Measurements from ENCODE around the gene DYNC2H1. TPM values are rescaled to one million over a fixed set of nuclear protein-coding genes. Genes with fewer than 3 reads are reported as not detected.
A peak's percentile ranks its signal among the peaks of the same experiment; 100 is the strongest.

The DYNC2H1 gene
- 20.6 and 25.3 TPM in 2 replicates for polyA plus RNA-seq (2011; rRNA removed)
- polyA minus RNA-seq (2011; rRNA and poly(A)+ RNA removed), result 26.0 and 41.8 TPM in 2 replicates

GRCh38 chr11:103108933-103109817 is at the start of gene DYNC2H1:
TSS of gene DYNC2H1 (plus strand) at chr11:103109426. CDS start at chr11:103109575, 149 bp downstream.
- peak; percentile 86 for DNase-seq (ENCODE audit: low read depth, low spot score)
- H3K9me3 ChIP-seq (ENCODE audit: control insufficient read depth, insufficient read depth, low read length), result no peaks in the 10 kb centered on the region
- peak within 1 kb of the TSS; percentile 86 for H3K4me3 ChIP-seq (ENCODE audit: low read depth, low read length)
- ChIA-PET CTCF (interaction anchor here (0.6 to 2.0 kb wide), 26 partner anchors 9 to 492 kb away, joined by 3 to 22 read pairs (median 4); partner anchors contain the start of gene DCUN1D5), POLR2A (interaction anchor here (0.6 to 1.6 kb wide), 2 partner anchors 18 to 349 kb away, joined by 5 to 28 read pairs; partner anchors contain the start of gene DCUN1D5)
- no peaks in the 10 kb centered on the region for H3K27me3 ChIP-seq (ENCODE audit: control insufficient read depth, insufficient read depth, low read length)
- TF ChIP-seq, protein P1, sequence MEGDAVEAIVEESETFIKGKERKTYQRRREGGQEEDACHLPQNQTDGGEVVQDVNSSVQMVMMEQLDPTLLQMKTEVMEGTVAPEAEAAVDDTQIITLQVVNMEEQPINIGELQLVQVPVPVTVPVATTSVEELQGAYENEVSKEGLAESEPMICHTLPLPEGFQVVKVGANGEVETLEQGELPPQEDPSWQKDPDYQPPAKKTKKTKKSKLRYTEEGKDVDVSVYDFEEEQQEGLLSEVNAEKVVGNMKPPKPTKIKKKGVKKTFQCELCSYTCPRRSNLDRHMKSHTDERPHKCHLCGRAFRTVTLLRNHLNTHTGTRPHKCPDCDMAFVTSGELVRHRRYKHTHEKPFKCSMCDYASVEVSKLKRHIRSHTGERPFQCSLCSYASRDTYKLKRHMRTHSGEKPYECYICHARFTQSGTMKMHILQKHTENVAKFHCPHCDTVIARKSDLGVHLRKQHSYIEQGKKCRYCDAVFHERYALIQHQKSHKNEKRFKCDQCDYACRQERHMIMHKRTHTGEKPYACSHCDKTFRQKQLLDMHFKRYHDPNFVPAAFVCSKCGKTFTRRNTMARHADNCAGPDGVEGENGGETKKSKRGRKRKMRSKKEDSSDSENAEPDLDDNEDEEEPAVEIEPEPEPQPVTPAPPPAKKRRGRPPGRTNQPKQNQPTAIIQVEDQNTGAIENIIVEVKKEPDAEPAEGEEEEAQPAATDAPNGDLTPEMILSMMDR (IDR thresholded peaks at IDR 0.05; ENCODE audit: low read depth, low read length), result peak; percentile 57
- H3K27ac ChIP-seq (ENCODE audit: low read depth, low read length), result peak within 1 kb of the TSS; percentile 81

DNA sequence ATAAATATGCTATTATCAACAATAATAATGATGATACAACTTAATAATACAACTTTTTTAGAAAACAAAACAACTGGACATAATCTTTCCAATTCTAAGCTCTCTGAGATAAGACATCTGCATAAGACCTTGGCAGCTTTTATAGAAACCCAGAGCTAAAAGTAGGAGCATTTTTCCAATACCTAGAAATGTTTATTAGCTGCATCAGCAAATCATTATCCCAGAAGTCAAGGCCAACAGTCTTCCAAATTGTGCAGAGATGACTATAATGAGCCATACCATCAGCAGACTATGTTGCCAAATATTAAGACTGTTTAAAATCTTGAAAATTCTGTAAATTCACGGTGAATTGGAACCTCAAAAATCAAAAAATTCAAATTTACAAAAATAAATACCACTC is 47.6 kb upstream of the DYNC2H1 start:
- H3K4me3 ChIP-seq (ENCODE audit: low read depth, low read length), result no peak overlapping the region
- ChIA-PET POLR2A (no interaction called here), CTCF (interaction anchor here (1.3 to 1.6 kb wide), 3 partner anchors 9 to 147 kb away, joined by 3 to 7 read pairs (median 4); no protein-coding TSS in a partner anchor)
- no peak overlapping the region for H3K27ac ChIP-seq (ENCODE audit: low read depth, low read length)
- H3K9me3 ChIP-seq (ENCODE audit: control insufficient read depth, insufficient read depth, low read length), result no peaks in the 10 kb centered on the region
- H3K27me3 ChIP-seq (ENCODE audit: control insufficient read depth, insufficient read depth, low read length), result no peaks in the 10 kb centered on the region
- no peak for DNase-seq (ENCODE audit: low read depth, low spot score)
- TF ChIP-seq, protein P1 (IDR thresholded peaks at IDR 0.05; ENCODE audit: low read depth, low read length), result no peak

GRCh38 chr11:103067118-103067517 is 42.1 kb upstream of the DYNC2H1 start:
- no peak for DNase-seq (ENCODE audit: low read depth, low spot score)
- no peaks in the 10 kb centered on the region for H3K27me3 ChIP-seq (ENCODE audit: control insufficient read depth, insufficient read depth, low read length)
- POLR2A ChIA-PET, result no interaction called here
- CTCF ChIA-PET, result no interaction called here
- H3K9me3 ChIP-seq (ENCODE audit: control insufficient read depth, insufficient read depth, low read length), result no peaks in the 10 kb centered on the region
- H3K4me3 ChIP-seq (ENCODE audit: low read depth, low read length), result no peak overlapping the region
- TF ChIP-seq, protein P1 (IDR thresholded peaks at IDR 0.05; ENCODE audit: low read depth, low read length), result no peak
- no peak overlapping the region for H3K27ac ChIP-seq (ENCODE audit: low read depth, low read length)

DNA sequence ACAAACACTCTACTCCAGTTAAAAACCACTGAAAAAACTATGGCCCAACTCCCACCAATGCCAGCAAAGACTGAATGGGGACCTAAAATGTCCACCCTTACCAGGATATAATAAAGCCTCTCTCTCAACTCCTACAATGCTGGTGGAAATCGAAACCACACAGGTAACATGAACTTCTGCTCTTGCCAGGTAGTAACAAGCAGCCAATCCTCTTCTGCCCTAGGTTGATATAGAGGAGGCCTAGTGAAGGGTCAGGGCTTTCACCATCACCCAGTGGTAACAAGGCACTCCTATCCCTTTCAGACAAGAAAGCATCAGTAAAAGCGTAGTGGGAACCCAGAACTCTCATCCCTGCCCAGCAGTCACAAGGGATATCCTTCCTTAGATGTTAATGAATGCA is 39.9 kb upstream of the DYNC2H1 start:
- H3K27ac ChIP-seq (ENCODE audit: low read depth, low read length), result no peak overlapping the region
- H3K9me3 ChIP-seq (ENCODE audit: control insufficient read depth, insufficient read depth, low read length), result no peaks in the 10 kb centered on the region
- no peaks in the 10 kb centered on the region for H3K27me3 ChIP-seq (ENCODE audit: control insufficient read depth, insufficient read depth, low read length)
- TF ChIP-seq, protein P1 (IDR thresholded peaks at IDR 0.05; ENCODE audit: low read depth, low read length), result no peak
- ChIA-PET CTCF (interaction anchor here (0.6 kb wide), 1 partner anchor 102 kb away, joined by 4 read pairs; no protein-coding TSS in a partner anchor), POLR2A (no interaction called here)
- no peak for DNase-seq (ENCODE audit: low read depth, low spot score)
- H3K4me3 ChIP-seq (ENCODE audit: low read depth, low read length), result no peak overlapping the region

DNA sequence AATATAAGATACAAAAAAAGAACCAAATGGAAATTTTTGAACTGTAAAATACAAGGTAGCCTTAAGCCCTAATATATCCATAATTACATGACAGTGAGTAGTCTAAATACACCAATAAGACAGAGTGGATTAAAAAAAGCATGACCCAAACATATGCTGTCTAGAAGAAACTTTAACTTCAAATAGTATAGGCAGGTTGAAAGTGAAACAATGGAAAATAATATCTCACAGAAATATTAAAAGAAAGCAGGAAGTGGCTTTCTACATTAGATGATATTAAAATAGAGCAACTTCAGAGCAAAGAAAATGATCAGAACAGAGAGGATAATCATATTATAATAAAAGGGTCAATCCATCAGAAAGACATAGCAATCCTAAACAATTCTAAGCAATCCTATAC is 39.1 kb upstream of the DYNC2H1 start:
- POLR2A ChIA-PET, result no interaction called here
- Histone ChIP-seq H3K27me3 (ENCODE audit: control insufficient read depth, insufficient read depth, low read length) (no peaks in the 10 kb centered on the region), H3K27ac (ENCODE audit: low read depth, low read length) (no peak overlapping the region), H3K4me3 (ENCODE audit: low read depth, low read length) (no peak overlapping the region), H3K9me3 (ENCODE audit: control insufficient read depth, insufficient read depth, low read length) (no peaks in the 10 kb centered on the region)
- TF ChIP-seq, protein P1 (IDR thresholded peaks at IDR 0.05; ENCODE audit: low read depth, low read length), result no peak
- DNase-seq (ENCODE audit: low read depth, low spot score), result no peak
- CTCF ChIA-PET, result interaction anchor here (0.6 kb wide), 1 partner anchor 102 kb away, joined by 4 read pairs; no protein-coding TSS in a partner anchor
